SIG-M5 treated with dmso at 0.1 percent for 504 hours (cell line): ENCODE data around the gene SYT5.
"Not testable (repeated sequence)": the region's sequence is repeated elsewhere in the genome, so short reads cannot be mapped to it uniquely, and the experiment has no call there.

ENCODE experiments used
- DNase-seq: peaks from one replicate; lab custom pipeline; 2025; ENCODE audit not compliant: unreplicated experiment; lab: John Stamatoyannopoulos, UW

SYT5 gene

GRCh38 chr19:55208880-55209692, 29.0 kb upstream of the SYT5 start, which contains the start of gene PTPRH:
PTPRH (minus strand) TSS chr19:55209501; CDS start chr19:55209433, 68 bp downstream.
- peak; percentile 39 for DNase-seq

GRCh38 chr19:55206664-55207500, 26.8 kb upstream of the SYT5 start:
- peak; percentile 76 for DNase-seq

GRCh38 chr19:55202199-55202598, 22.1 kb upstream of the SYT5 start:
- not testable (repeated sequence) for DNase-seq

- DNase-seq, result no peak
Observed at GRCh38 chr19:55199620-55200204, 19.6 kb upstream of the SYT5 start.

- DNase-seq, result no peak
Observed at GRCh38 chr19:55198651-55199050, 18.6 kb upstream of the SYT5 start.

GRCh38 chr19:55197528-55197927, 17.4 kb upstream of the SYT5 start:
- no peak for DNase-seq

GRCh38 chr19:55196803-55197202, 16.7 kb upstream of the SYT5 start:
- no peak for DNase-seq

GRCh38 chr19:55193481-55193880, 13.4 kb upstream of the SYT5 start:
- peak; percentile 42 for DNase-seq

- no peak for DNase-seq
Observed at GRCh38 chr19:55189403-55189835, 9.3 kb upstream of the SYT5 start.

GRCh38 chr19:55188625-55189024, 8.5 kb upstream of the SYT5 start:
- no peak for DNase-seq

GRCh38 chr19:55186080-55186479, 6.0 kb upstream of the SYT5 start:
- no peak for DNase-seq

- DNase-seq, result no peak
Observed at GRCh38 chr19:55181740-55182139, 1.7 kb upstream of the SYT5 start.

- peak; percentile 42 for DNase-seq
Observed at GRCh38 chr19:55178781-55179599, 1.1 kb downstream of the SYT5 start.

GRCh38 chr19:55176076-55176475, 4.0 kb downstream of the SYT5 start:
- DNase-seq, result no peak

GRCh38 chr19:55175117-55175867, 4.8 kb downstream of the SYT5 start:
- DNase-seq, result no peak

GRCh38 chr19:55174425-55175116, 5.5 kb downstream of the SYT5 start:
- no peak for DNase-seq

- peak; percentile 34 for DNase-seq
Observed at GRCh38 chr19:55173714-55174409, 6.2 kb downstream of the SYT5 start.

- DNase-seq, result no peak
Observed at GRCh38 chr19:55173186-55173713, 6.8 kb downstream of the SYT5 start.

- DNase-seq, result no peak
Observed at GRCh38 chr19:55172741-55173140, 7.3 kb downstream of the SYT5 start.
